H9 (cell line): Measurements from ENCODE around the gene MTURN. TPM values are rescaled to one million over a fixed set of nuclear protein-coding genes. Genes with fewer than 3 reads are reported as not detected.

ENCODE experiments used
- DNase-seq: peaks from one replicate; pipeline ENCODE4 v3.0.0-alpha.2; 2017
- H2AFZ ChIP-seq: one replicate; pipeline ENCODE4 v1.6.1; 2013; ENCODE audit warnings: mild to moderate bottlenecking, low read length, control low read depth, moderate library complexity
- H2AK5ac ChIP-seq: 2 replicates; pipeline ENCODE4 v1.6.1; 2013; ENCODE audit warnings: low read length, control low read depth, mixed read lengths; ENCODE audit not compliant: insufficient read length
- H2BK120ac ChIP-seq: one replicate; pipeline ENCODE4 v1.6.1; 2013; ENCODE audit warnings: low read depth, mild to moderate bottlenecking, low read length, control low read depth, inconsistent platforms; ENCODE audit not compliant: poor library complexity, severe bottlenecking
- H2BK12ac ChIP-seq: 2 replicates; pipeline ENCODE4 v1.6.1; 2013; ENCODE audit warnings: low read length, control low read depth, mixed read lengths, low read depth; ENCODE audit not compliant: insufficient read length
- H2BK15ac ChIP-seq: 2 replicates; pipeline ENCODE4 v1.6.1; 2013; ENCODE audit warnings: low read depth, low read length, control low read depth
- H2BK20ac ChIP-seq: one replicate; pipeline ENCODE4 v1.6.1; 2013; ENCODE audit warnings: low read depth, mild to moderate bottlenecking, low read length, control low read depth, inconsistent platforms; ENCODE audit not compliant: poor library complexity, severe bottlenecking
- H2BK5ac ChIP-seq: 2 replicates; pipeline ENCODE4 v1.6.1; 2013; ENCODE audit warnings: low read length, control low read depth, mixed read lengths; ENCODE audit not compliant: insufficient read length
- H3K14ac ChIP-seq: 2 replicates; pipeline ENCODE4 v1.6.1; 2013; ENCODE audit warnings: low read length, control low read depth; ENCODE audit not compliant: insufficient read depth
- H3K18ac ChIP-seq: 2 replicates; pipeline ENCODE4 v1.6.1; 2013; ENCODE audit warnings: low read depth, mild to moderate bottlenecking, mixed read lengths, low read length, control low read depth; ENCODE audit not compliant: insufficient read length
- H3K23ac ChIP-seq: 2 replicates; pipeline ENCODE4 v1.6.1; 2013; ENCODE audit warnings: low read length, control low read depth, mixed read lengths, low read depth; ENCODE audit not compliant: insufficient read length
- H3K23me2 ChIP-seq: 2 replicates; pipeline ENCODE4 v1.6.1; 2013; ENCODE audit warnings: low read depth, mild to moderate bottlenecking, mixed read lengths, low read length, control low read depth; ENCODE audit not compliant: insufficient read length, poor library complexity, severe bottlenecking
- H3K27ac ChIP-seq: 2 replicates; pipeline ENCODE4 v1.5.1; 2013; ENCODE audit warnings: low read length, control low read depth, mixed read lengths, low read depth; ENCODE audit not compliant: insufficient read length
- H3K27me3 ChIP-seq: 2 replicates; pipeline ENCODE4 v1.6.1; 2013; ENCODE audit warnings: low read length, control low read depth, inconsistent platforms; ENCODE audit not compliant: insufficient read depth
- H3K4ac ChIP-seq: 2 replicates; pipeline ENCODE4 v1.6.1; 2013; ENCODE audit warnings: low read depth, mild to moderate bottlenecking, control low read depth, inconsistent platforms, low read length, moderate library complexity
- H3K4me1 ChIP-seq: 2 replicates; pipeline ENCODE4 v1.6.1; 2013; ENCODE audit warnings: low read length, control low read depth, inconsistent platforms; ENCODE audit not compliant: insufficient read depth
- H3K4me2 ChIP-seq: 2 replicates; pipeline ENCODE4 v1.6.1; 2013; ENCODE audit warnings: low read length, control low read depth, mixed read lengths; ENCODE audit not compliant: insufficient read length, insufficient read depth
- H3K56ac ChIP-seq: 2 replicates; pipeline ENCODE4 v1.6.1; 2013; ENCODE audit warnings: low read depth, mild to moderate bottlenecking, mixed read lengths, low read length, control low read depth; ENCODE audit not compliant: insufficient read length
- H3K79me1 ChIP-seq: 2 replicates; pipeline ENCODE4 v1.6.1; 2013; ENCODE audit warnings: low read depth, mild to moderate bottlenecking, moderate library complexity, low read length, control low read depth, inconsistent platforms; ENCODE audit not compliant: insufficient read depth, poor library complexity, severe bottlenecking
- H3K79me2 ChIP-seq: 2 replicates; pipeline ENCODE4 v1.6.1; 2013; ENCODE audit warnings: low read length, control low read depth, inconsistent platforms; ENCODE audit not compliant: insufficient read depth
- H3K9ac ChIP-seq: 2 replicates; pipeline ENCODE4 v1.6.1; 2013; ENCODE audit warnings: low read length, control low read depth, mixed read lengths; ENCODE audit not compliant: insufficient read length; ENCODE audit errors: extremely low read depth
- H3K9me3 ChIP-seq: one replicate; pipeline ENCODE4 v1.6.1; 2013; ENCODE audit warnings: low read depth, low read length, inconsistent platforms; ENCODE audit not compliant: control insufficient read depth
- H3T11ph ChIP-seq: one replicate; pipeline ENCODE4 v1.6.1; 2013; ENCODE audit warnings: mild to moderate bottlenecking, low read length, control low read depth, inconsistent platforms
- H4K20me1 ChIP-seq: one replicate; pipeline ENCODE4 v1.6.1; 2013; ENCODE audit not compliant: control insufficient read depth, insufficient read length, insufficient read depth
- H4K5ac ChIP-seq: 2 replicates; pipeline ENCODE4 v1.6.1; 2013; ENCODE audit warnings: low read depth, mild to moderate bottlenecking, mixed read lengths, low read length, control low read depth; ENCODE audit not compliant: insufficient read length
- H4K8ac ChIP-seq: replicated peaks from 2 replicates; pipeline ENCODE4 v1.6.1; 2013; ENCODE audit warnings: low read length, control low read depth, mixed read lengths, low read depth; ENCODE audit not compliant: insufficient read length
- H4K91ac ChIP-seq: 2 replicates; pipeline ENCODE4 v1.6.1; 2013; ENCODE audit warnings: low read depth, mild to moderate bottlenecking, moderate library complexity, mixed read lengths, low read length, control low read depth; ENCODE audit not compliant: insufficient read length
- H3K27ac Mint-ChIP-seq, 3 experiments: 2 replicates in 2 of 3; 3 replicates in 1 of 3; pipeline ENCODE4 v1.8.0; 2020 to 2021; ENCODE audit warnings: mixed read lengths in 3 of 3, mild to moderate bottlenecking in 1 of 3, moderate library complexity in 1 of 3
- H3K27me3 Mint-ChIP-seq: 2 replicates; pipeline ENCODE4 v1.8.0; 2021; ENCODE audit warnings: low read depth, mild to moderate bottlenecking, moderate library complexity, mixed read lengths
- H3K36me3 Mint-ChIP-seq, 3 experiments: 2 replicates in 2 of 3; 3 replicates in 1 of 3; pipeline ENCODE4 v1.8.0; 2020 to 2021; ENCODE audit warnings: low read depth in 3 of 3, mixed read lengths in 3 of 3; ENCODE audit not compliant: insufficient read depth in 1 of 3
- H3K4me1 Mint-ChIP-seq, 2 experiments: 2 replicates each; pipeline ENCODE4 v1.8.0; 2020; ENCODE audit warnings: mixed read lengths in 2 of 2
- H3K4me3 Mint-ChIP-seq, 2 experiments: 2 replicates in 1 of 2; 3 replicates in 1 of 2; pipeline ENCODE4 v1.8.0; 2020 to 2021; ENCODE audit warnings: mild to moderate bottlenecking in 2 of 2, mixed read lengths in 2 of 2, moderate library complexity in 1 of 2
- H3K9me3 Mint-ChIP-seq, 2 experiments: 2 replicates in 1 of 2; 3 replicates in 1 of 2; pipeline ENCODE4 v1.8.0; 2020; ENCODE audit warnings: mild to moderate bottlenecking in 2 of 2, mixed read lengths in 2 of 2, moderate library complexity in 1 of 2
- WGBS: extraction: QIAGEN DNeasy Blood & Tissue Kit; methylation state at CpG from one replicate; pipeline ENCODE4 v1.1.7; 2013; ENCODE audit warnings: missing lambda C conversion rate, low lambda C conversion rate, mixed read lengths; ENCODE audit not compliant: insufficient read length; ENCODE audit errors: extremely low coverage; 5-methylcytosine and 5-hydroxymethylcytosine counted together
- total RNA-seq: library from RNA; stranded (reverse); gene quantifications from 2 replicates; pipeline ENCODE4 v1.2.1, GENCODE V29; 2021
- TF ChIP-seq, protein P1 (sequence below): fragments of 200-600 bp; sonication (generic); conservative IDR thresholded peaks from 3 replicates; pipeline ENCODE4 v1.8.0; 2021; ENCODE audit warnings: antibody characterized with exemption, mild to moderate bottlenecking

MTURN gene
- total RNA-seq, 1 experiment from 2014 or later = 3.4 TPM

DNA sequence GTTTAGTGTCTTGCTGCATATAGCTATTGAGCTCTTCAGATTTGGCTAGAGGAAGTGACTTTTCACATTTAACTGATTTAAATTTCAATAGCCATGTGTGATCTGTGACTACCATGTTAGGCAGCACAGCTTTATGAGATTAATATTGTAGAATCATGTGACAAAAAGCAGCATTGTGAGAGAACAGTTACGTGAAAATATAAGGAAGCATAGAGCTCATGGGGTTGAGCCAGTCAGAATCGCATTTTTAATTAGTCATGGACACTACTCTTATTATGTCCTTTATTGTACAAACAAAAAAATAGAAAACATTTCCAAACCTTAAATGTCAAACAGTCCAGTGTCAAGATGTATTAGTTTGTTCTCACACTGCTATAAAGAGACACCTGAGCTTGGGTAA lies 48.0 kb downstream of the MTURN start:
- no peak overlapping the region for H3K56ac ChIP-seq

More for the DNA sequence above, 48.0 kb downstream of the MTURN start:
- Histone ChIP-seq H2BK20ac (no peak overlapping the region), H3K9ac (no peak overlapping the region), H3K9me3 (peaks cover 6% of the 10 kb centered on the region), H3K27me3 (no peaks in the 10 kb centered on the region), H3K4me2 (no peak overlapping the region), H3K18ac (no peak overlapping the region), H2BK120ac (no peak overlapping the region), H2AK5ac (no peak overlapping the region), H4K20me1 (no peaks in the 10 kb centered on the region), H3T11ph (no peak overlapping the region), H4K91ac (no peak overlapping the region), H3K4me1 (no peaks in the 10 kb centered on the region), H3K27ac (no peak overlapping the region), H2BK15ac (no peak overlapping the region), H2BK5ac (no peak overlapping the region), H3K14ac (no peak overlapping the region), H2BK12ac (no peak overlapping the region), H3K4ac (no peak overlapping the region), H4K5ac (no peak overlapping the region), H3K23ac (no peak overlapping the region), H3K79me1 (no peaks in the 10 kb centered on the region), H3K79me2 (no peaks in the 10 kb centered on the region), H3K23me2 (no peaks in the 10 kb centered on the region), H2AFZ (no peak overlapping the region), H4K8ac (no peak overlapping the region)
- H3K27ac Mint-ChIP-seq = no peak overlapping the region
- H3K4me3 Mint-ChIP-seq = no peak overlapping the region
- no CpG with 5 or more reads among the region's 2 CpGs for WGBS
- peaks cover 6 to 8% of the 10 kb centered on the region in 2 experiments; a peak in 3 of 4 replicates for H3K4me1 Mint-ChIP-seq
- peaks cover 16 to 19% of the 10 kb centered on the region in 2 experiments for H3K9me3 Mint-ChIP-seq
- H3K27me3 Mint-ChIP-seq = peaks cover under 1% of the 10 kb centered on the region; the same call in 1 of the 2 replicates
- TF ChIP-seq, protein P1, sequence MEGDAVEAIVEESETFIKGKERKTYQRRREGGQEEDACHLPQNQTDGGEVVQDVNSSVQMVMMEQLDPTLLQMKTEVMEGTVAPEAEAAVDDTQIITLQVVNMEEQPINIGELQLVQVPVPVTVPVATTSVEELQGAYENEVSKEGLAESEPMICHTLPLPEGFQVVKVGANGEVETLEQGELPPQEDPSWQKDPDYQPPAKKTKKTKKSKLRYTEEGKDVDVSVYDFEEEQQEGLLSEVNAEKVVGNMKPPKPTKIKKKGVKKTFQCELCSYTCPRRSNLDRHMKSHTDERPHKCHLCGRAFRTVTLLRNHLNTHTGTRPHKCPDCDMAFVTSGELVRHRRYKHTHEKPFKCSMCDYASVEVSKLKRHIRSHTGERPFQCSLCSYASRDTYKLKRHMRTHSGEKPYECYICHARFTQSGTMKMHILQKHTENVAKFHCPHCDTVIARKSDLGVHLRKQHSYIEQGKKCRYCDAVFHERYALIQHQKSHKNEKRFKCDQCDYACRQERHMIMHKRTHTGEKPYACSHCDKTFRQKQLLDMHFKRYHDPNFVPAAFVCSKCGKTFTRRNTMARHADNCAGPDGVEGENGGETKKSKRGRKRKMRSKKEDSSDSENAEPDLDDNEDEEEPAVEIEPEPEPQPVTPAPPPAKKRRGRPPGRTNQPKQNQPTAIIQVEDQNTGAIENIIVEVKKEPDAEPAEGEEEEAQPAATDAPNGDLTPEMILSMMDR = no peak
- no peak for DNase-seq
- H3K36me3 Mint-ChIP-seq = peaks cover 5 to 16% (median 12%) of the 10 kb centered on the region in 3 experiments; a peak in 6 of 7 replicates
